NCI-H1436 treated with DMSO at 0.1 percent for 48 hours (cell line): ENCODE data around the gene COQ8B.

Experiments used
- DNase-seq: peaks from one replicate; lab custom pipeline; 2025; lab: John Stamatoyannopoulos, UW

COQ8B gene

GRCh38 chr19:40717325-40717879 lies 716 bp upstream of the COQ8B start:
- no peak for DNase-seq

- no peak for DNase-seq
These were observed 630 bp downstream of the COQ8B start for GRCh38 chr19:40716031-40716481.

DNA sequence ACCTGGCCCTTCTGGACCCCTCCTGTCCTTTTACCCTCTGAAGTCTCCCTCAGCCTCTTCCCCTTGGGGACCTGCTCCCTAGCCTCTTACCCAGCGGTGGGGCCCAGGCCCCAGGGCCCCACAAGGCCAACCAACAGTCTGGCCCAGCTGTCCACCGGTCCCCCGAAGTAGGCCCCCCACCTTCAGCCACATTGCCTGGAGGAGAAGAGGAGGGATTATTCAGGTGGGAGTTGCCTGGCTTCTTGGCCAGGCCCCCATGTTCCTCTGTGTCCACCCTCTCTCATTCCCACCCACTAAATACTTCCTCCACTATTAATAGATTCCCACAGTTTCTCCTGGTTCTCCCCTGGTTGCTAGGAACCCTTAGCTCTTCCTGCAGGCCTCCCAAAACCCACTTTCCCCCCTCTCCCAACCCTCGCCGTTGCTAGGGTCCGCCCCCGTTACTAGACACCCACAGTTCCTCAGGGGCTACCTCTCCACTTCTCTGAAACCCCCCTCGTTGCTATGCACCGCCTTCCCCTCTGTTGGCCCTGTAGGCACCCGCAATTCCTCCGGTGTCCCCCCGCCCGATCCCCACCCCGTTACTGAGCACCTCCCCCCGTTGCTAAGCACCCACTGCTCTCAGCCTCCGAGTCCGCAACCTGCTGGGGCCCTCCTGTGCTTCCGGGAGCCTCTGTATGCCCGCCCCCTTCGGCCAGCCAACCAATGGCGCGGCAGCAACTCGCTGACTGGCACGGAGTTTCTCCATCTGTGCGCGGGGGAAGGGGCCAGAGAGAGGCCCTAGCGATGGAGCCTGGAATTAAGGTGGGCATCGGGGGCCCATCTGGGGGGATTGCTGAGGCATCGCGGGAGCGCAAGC lies 2.0 kb downstream of the COQ8B start:
- peak; percentile 78 for DNase-seq

DNA sequence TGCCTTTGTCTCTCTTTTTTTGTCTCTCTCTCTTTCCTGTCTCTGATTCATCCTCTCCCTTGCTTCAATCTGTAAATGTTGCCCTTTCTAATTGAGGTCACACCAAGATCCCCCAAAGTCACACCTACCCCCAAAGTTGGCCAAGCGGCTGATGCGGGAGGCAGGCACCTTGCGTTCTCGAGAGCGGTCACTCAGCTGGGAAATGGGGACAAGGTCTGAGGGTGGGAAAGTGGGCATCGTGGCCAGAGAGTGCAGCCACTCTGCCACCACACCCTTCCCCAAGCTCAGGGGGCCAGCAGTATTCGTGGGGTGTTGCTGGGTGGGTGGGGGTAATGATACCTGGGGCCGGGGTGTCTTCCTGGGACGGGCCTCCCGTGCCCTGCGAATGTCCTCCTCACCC lies 2.7 kb downstream of the COQ8B start:
- DNase-seq, result no peak

DNA sequence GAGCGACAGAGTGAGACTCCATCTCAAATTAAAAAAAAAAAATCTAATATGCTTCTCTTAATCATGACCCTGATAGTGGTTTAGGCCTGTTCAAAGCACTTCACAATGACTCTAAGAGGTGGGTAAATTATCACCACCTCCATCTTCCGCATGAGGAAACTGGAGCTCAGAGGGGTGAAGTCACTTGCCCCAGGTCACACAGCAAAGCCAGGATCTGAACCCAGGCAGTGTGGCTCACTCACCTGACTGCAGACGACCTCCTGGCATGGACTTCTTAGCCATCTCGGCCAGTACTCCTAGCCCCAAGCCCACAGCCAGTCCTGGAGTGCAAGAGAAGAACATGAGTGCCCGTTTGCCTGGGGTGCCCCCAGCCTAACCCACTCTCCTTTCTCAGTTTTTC lies 6.9 kb downstream of the COQ8B start:
- no peak for DNase-seq

GRCh38 chr19:40707615-40708014 lies 9.1 kb downstream of the COQ8B start:
- DNase-seq, result no peak

DNA sequence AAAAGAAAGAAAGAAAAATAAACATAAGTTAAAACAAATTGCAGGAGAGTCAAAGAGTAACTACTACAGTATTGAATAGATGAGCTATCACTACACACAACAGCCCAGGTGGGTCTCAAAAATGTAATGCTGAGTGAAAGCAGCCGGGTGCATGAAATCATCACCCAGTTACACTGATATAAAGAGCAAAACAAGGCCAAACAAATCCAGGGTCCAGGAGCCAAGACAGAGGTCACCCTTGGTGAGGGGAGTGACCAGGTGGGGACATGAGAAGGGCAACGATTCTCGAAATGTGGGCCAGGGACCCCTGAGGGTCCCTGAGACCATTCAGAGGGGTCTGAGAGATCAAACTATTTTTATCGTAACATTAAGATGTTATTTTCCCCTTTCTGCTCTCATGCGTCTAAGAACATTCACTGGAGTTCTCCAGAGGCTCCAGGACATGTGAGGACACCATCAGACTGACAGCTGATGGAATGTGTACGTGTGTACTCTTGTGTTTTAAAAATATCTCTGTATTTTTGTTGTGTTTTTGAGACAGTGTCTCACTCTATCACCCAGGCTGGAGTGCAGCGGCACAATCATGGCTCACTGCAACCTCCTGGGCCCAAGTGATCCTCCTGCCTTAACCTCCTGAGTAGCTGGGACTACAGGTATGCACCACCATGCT lies 10.6 kb downstream of the COQ8B start:
- no peak for DNase-seq

DNA sequence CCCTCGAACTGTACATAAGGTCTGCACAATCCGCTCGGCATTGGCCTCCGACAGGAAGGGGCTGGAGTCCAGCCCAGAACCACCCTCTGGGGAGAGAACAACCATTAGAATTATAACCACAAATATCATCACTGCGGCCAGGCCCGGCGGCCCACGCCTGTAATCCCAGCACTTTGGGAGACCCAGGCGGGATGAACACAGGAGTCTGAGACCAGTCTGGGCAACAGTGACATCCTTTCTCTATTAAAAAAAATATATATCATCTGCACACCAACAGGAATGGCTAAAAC lies 11.4 kb downstream of the COQ8B start:
- no peak for DNase-seq

DNA sequence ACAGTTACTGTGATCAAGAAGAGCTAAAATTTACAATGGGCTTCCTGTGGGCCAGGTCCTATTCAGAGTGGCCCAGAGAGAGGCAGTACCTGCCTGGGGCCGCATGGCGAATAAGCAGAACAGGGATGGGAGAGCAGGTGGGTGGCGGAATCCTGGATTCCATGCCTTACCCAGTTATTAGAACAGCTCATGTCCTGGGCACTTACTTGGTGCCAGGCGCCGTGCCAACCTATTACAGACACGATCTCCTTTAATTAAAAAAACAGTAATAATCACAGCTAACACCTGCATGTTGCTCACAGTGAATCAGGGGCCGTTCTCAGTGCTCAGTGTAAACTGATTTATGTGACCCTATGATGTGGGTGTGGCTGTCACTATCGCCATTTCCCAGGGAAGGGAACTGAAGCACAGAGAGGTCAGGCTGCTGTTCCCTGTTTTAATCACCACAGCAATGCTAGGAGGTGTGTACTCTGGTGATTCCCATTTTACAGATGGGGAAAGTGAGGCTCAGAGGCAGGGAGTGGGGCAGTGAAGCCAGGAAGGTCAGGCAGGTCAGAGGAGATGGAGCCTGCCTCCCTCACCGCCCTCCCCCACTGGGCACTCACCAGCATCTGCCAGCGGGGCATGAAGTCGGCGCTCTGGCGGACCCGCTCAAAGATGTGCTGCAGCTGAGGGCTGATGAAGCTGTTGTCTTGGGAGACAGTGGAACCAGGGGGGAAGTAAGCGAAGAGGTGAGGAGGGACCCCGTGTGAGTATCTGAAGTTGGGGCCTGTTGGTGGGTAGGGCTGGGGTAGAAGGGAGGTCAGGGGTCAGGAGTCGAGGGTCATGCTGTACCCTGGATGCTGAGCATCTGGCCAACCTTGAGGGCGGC lies 12.0 kb downstream of the COQ8B start:
- DNase-seq, result no peak

DNA sequence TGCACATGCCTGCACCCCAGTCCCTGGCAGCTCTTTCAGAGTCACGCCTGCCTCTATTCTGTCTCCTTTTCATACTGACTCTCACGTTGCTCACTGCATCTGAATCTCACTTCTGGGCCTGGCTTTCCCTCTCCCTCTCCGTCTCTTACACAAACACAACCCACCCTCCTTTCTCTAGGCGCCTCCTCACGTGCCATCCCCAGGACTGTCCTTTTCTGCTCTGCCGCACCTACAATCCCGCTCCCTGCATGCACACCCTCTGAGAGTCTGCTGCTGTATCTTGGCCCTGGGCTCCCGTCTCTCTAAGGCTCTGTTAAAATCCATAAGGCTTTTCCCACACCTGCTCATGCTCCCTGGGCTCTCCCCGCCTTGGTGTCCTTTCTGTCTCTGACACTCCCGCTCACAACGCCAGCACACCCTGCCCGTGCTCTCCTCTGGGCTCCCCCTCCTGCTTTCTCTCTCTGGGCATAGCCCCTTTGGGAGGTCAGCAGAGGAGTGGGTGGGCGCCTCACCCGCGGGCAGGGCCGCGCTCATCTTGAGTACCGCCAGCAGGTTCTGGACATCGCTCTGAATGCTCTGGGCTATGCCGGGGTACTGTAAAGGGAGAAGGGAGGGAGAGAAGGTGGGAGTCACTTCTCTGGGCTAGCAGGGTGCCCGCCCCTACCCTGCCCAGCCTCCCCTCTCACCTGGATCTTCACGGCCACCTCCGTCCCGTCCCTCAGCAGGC lies 13.5 kb downstream of the COQ8B start:
- DNase-seq, result no peak

DNA sequence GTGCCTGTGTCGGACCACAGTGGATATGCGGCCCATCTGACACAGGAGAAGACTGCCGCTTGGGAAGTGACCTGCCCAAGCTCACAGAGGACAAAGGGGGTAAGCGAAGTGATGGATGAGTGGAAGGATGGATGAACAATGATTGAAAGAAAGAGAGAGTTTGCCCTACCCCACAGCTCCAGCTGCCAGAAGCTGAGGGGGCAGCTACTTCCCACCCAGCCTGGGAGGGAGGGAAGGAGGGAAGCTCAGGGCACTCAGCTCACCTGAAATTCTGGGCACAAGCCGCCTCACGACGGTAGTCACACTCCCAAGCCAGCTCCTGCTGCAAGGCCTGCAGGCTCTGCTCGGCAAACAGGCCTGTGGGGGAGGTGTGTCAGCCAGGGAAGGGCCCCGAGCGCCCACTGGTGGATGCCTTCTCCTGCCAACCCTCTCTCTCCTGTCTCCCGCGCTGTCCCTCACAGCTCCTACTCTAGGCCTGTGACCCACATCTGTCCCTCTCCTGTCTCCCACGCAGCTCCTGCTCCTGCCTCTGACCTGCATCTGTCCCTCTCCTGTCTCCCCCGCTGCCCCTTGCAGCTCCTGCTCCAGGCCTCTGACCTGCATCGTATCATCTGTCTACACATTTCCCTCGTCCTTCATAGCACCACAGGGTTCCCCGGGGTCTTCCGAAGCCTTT lies 14.2 kb downstream of the COQ8B start:
- no peak for DNase-seq

GRCh38 chr19:40701758-40702157 lies 14.9 kb downstream of the COQ8B start:
- DNase-seq, result no peak

DNA sequence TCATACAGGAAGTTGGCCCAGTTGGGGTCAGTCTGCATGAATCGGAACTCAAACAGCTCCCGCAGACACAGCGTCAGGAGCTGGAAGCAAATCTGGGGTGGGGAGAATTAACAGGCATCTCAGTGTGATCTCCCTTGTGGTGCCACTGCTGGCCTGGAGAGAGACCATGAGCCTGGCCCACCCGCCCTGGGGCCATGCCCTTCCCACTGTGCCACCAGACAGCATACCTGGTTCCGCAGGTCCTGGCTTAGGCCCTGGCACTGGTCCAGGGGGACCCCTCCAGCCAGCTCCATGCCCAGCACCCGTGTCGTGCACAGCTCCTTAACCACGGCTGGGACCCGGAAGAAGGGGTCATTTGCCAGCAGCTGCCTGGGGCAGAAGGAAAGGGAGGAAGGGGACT lies 16.6 kb downstream of the COQ8B start:
- DNase-seq, result no peak

DNA sequence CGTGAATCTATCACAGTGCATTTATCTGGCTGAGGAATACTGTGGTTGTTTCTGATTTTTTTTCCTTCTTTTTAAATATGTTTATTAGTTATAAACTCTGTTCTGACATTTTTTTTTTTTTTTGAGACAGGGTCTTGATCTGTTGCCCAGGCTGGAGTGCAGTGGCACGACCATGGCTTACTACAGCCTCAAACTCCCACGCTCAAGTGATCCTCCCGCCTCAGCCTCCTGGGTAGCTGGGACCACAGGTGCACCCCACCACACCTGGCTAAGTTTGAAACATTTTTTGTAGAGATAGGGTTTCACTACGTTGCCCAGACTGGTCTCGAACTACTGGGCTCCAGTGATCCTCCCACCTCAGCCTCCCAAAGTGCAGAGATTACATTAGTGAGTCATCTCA lies 19.7 kb downstream of the COQ8B start:
- DNase-seq, result no peak

GRCh38 chr19:40695881-40696280 lies 20.8 kb downstream of the COQ8B start:
- DNase-seq, result no peak

DNA sequence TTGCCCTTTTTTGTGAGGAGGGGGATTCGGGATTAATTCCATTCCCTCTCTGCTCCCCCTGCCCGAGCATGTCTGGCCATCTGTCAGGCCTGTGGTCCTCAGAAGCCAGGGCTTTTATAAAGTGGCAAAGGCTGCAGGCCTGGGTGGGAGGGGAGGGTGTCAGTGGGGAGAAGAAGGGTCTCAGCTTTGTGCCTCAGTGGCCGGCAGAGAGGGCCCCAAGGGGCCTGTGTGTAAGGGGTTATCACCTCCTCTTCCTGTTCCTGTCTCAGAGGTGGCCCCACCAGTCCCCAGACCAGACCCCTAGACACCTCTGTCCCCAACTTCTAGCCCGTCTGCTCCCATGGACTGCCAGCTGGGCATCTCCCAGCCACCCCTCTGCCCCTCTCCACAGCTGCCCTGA lies 22.8 kb downstream of the COQ8B start:
- DNase-seq, result no peak

DNA sequence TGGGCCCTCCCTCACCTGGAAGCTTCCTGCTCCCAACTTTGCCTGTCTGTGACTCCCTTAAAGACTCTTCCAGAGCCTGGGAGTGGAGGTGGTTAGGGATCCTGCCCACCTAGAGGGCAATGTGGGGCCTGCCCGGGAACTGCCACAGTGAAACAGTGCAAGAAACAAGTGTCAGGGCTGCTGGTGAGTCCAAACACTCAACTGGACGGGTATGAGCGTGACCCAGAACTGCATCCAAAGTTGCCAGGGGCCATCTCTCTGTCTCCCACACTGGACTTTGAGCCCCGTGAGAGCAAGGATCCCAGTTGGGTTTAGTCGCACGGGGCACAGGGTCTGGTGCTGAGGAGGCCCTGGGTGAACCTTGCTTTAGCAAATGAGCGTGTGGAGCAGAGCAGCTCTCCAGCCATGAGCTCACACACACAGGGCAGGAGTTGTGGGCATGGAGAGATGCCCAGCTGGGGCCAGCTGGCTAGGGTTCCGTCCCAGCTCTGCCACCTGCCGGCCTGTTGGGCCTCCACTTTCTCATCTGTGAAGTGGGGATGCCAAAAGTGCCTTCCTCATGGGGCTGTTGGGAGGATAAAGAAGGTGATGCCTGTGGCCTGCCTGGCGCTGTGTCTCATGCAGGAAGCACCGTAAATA lies 23.4 kb downstream of the COQ8B start:
- no peak for DNase-seq

- no peak for DNase-seq
These were observed 24.5 kb downstream of the COQ8B start for GRCh38 chr19:40692212-40692551.

DNA sequence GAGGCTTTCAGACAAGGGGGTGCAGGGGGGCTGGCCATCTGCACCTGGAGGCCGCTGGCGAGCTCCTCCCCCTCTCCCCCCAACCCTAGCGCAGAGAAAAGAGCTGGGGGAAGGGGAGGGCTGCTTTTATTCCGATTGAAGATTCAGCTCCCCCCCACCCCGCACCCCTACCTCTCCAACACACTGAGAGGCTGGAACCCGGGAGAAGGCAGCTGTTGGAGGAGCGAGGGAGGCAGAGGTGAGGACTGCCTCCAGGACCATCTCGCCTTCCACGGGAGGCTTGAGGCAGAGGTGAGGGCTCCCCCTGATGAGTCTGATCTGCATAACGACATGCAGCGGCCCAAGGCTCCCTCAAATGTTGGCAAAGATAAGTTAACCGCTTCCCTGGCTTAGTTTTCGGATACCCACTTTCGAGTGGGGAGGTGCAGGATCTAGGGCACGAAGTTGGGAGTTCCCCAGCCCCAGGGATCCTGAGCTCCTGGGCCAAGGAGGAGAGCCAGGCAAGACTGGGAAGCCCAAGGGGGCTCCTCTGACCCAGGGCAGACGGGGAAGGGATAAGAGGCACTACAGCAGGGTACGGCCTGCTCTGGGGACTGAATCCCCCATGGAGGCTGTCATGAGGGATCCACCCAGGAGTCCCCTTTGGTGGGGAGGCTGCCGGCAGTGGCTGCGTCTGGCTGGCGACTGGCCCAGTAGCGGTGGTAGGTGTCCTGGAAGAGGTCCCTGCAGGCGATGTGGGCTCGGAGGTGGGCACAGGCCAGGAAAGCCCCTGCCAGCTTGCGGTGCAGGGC lies 25.1 kb downstream of the COQ8B start:
- no peak for DNase-seq
